ENCODE measurements around the gene DNLZ. TPM values are rescaled to one million over a fixed set of nuclear protein-coding genes. Genes with fewer than 3 reads are reported as not detected.

DNLZ gene
- polyA plus RNA-seq, 2 of the 4 experiments (the other 2 are of a cell fraction): 8.0 to 19.9 TPM

DNA sequence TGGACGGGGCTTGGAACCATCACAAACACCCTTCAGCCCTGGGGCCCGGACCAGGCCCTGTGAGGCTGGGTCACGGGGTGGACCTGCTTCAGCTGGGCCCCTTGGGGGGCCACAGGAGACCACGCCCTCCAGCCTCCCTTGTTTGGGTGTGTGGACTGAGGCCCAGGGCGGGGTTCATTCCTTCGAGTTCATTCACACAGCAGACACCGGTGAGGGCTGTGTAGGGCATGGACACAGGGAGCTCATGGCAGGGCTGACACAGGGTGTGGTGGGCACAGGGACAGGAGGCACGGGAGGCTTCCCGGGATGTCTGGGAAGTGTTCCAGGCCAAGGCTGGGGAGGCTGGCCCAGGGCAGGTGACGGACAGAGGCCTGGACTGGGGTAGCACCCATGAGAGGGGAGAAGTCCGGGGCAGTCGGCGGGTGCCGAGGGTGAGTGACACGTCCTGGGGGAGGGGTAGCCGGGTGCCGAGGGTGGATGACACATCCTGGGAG lies 8.9 kb downstream of the DNLZ start:
- Histone ChIP-seq H3K4me3 (no peak overlapping the region), H3K4me2 (peak overlapping the region; percentile 66)
- POLR2A ChIA-PET: interaction anchor here (1.8 kb wide), 1 partner anchor 9 kb away, joined by 25 read pairs; the partner anchor contains the start of gene DNLZ

DNA sequence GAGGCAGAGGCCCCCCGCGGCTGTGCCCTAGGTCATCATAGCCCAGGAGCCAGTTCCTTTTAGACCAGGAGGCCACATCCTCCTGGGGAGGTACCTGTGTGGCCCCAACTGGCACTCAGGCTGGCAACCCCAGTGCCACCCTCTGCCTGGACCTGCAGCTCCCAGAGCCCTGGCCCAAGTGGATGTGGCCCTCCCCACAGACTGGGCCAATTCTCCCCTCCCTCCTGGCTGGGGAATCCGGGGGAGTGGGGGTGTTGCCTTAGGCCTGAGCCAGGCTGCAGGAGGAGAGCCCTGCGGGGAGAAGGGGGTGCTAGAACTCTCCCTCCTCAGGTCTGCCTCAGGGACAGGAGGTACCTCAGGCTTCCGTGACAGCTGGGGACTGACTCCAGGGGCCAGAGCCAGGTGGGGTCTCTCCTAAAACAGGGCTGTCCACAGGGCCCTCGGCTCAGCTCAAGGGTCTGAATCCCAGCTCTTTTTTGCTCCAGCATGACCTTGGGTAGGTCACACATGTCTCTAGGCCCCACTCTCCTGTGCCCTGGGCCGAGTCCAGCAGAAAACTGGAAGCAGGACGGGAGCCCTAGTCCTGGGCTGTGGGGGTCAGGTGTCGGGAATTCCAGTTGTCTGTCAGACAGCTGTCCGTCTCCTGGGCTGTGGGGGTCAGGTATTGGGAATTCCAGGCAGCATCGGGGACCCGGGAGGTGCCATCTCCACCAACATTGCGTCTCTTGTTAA lies 9.6 kb downstream of the DNLZ start:
- Histone ChIP-seq H3K4me3 (no peak overlapping the region), H3K4me2 (no peak overlapping the region; the same call in 2 of the 3 replicates), H3K27ac (peak overlapping the region in 1 of 2 experiments; percentile 66; a peak in 3 of 6 replicates), H3K4me1 (peaks cover 27% of the 10 kb centered on the region), H3K9me3 (no peaks in the 10 kb centered on the region)
- ATAC-seq: peak; percentile 5 to 11; a peak in 4 of 6 replicates
- CTCF ChIA-PET: interaction anchor here (1.2 to 3.2 kb wide), 5 partner anchors 8 to 47 kb away, joined by 3 to 15 read pairs (median 6); partner anchors contain the start of gene DNLZ
- no peak for DNase-seq (ENCODE audit: low read depth in 1 of 2, low spot score in 1 of 2)
- WGBS (ENCODE audit: missing lambda C conversion rate): 86% methylated on average over 8 of the region's 13 CpGs
- POLR2A ChIA-PET: interaction anchor here (1.8 kb wide), 1 partner anchor 9 kb away, joined by 25 read pairs; the partner anchor contains the start of gene DNLZ
- no peak for TF ChIP-seq CHD2 (IDR thresholded peaks at IDR 0.05; ENCODE audit: low read length, partially characterized antibody)
- TF ChIP-seq, protein P1, sequence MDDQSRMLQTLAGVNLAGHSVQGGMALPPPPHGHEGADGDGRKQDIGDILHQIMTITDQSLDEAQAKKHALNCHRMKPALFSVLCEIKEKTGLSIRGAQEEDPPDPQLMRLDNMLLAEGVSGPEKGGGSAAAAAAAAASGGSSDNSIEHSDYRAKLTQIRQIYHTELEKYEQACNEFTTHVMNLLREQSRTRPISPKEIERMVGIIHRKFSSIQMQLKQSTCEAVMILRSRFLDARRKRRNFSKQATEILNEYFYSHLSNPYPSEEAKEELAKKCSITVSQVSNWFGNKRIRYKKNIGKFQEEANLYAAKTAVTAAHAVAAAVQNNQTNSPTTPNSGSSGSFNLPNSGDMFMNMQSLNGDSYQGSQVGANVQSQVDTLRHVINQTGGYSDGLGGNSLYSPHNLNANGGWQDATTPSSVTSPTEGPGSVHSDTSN (IDR thresholded peaks at IDR 0.05): no peak; the same call in 1 of the 2 replicates
- no peak for TF ChIP-seq USF2 (IDR thresholded peaks at IDR 0.05)
- TF ChIP-seq, protein P2, sequence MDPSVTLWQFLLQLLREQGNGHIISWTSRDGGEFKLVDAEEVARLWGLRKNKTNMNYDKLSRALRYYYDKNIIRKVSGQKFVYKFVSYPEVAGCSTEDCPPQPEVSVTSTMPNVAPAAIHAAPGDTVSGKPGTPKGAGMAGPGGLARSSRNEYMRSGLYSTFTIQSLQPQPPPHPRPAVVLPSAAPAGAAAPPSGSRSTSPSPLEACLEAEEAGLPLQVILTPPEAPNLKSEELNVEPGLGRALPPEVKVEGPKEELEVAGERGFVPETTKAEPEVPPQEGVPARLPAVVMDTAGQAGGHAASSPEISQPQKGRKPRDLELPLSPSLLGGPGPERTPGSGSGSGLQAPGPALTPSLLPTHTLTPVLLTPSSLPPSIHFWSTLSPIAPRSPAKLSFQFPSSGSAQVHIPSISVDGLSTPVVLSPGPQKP (IDR thresholded peaks at IDR 0.05; ENCODE audit: low read depth, low read length): no peak
- no peak for TF ChIP-seq RNF2 (IDR thresholded peaks at IDR 0.05; ENCODE audit: borderline replicate concordance, low read depth)
- TF ChIP-seq ESRRA (IDR thresholded peaks at IDR 0.05; ENCODE audit: borderline replicate concordance, low read length): no peak
- no peak for TF ChIP-seq BHLHE40 (IDR thresholded peaks at IDR 0.05; ENCODE audit: low read depth, low read length)
- no peak for TF ChIP-seq HOXB13 (CRISPR knock-in tag; IDR thresholded peaks at IDR 0.05; ENCODE audit: low read depth)
- no peak for FAIRE-seq

More for the DNA sequence above, 8.9 kb downstream of the DNLZ start:
- Histone ChIP-seq H3K27ac (peak overlapping the region in 1 of 2 experiments; percentile 66; a peak in 3 of 6 replicates), H3K9me3 (no peaks in the 10 kb centered on the region), H3K4me1 (peaks cover 27% of the 10 kb centered on the region)
- DNase-seq (ENCODE audit: low read depth in 1 of 2, low spot score in 1 of 2) (peak; percentile 23 to 52), FAIRE-seq (no peak), ATAC-seq (peak; percentile 12 to 51; a peak in 5 of 6 replicates)
- CTCF ChIA-PET: interaction anchor here (1.2 to 3.2 kb wide), 6 partner anchors 9 to 135 kb away, joined by 3 to 15 read pairs (median 6); partner anchors contain the start of gene DNLZ
- no peak for TF ChIP-seq NPAS2 (CRISPR knock-in tag; IDR thresholded peaks at IDR 0.05; ENCODE audit: borderline replicate concordance)
- no peak for TF ChIP-seq CEBPB (IDR thresholded peaks at IDR 0.05)
- TF ChIP-seq ZFP36 (IDR thresholded peaks at IDR 0.05; ENCODE audit: borderline replicate concordance, partially characterized antibody): no peak
- no peak for TF ChIP-seq ZC3H11A (IDR thresholded peaks at IDR 0.05)
- no peak for TF ChIP-seq KDM5A (IDR thresholded peaks at IDR 0.05)
- TF ChIP-seq USF2 (IDR thresholded peaks at IDR 0.05): no peak
- TF ChIP-seq, protein P3, sequence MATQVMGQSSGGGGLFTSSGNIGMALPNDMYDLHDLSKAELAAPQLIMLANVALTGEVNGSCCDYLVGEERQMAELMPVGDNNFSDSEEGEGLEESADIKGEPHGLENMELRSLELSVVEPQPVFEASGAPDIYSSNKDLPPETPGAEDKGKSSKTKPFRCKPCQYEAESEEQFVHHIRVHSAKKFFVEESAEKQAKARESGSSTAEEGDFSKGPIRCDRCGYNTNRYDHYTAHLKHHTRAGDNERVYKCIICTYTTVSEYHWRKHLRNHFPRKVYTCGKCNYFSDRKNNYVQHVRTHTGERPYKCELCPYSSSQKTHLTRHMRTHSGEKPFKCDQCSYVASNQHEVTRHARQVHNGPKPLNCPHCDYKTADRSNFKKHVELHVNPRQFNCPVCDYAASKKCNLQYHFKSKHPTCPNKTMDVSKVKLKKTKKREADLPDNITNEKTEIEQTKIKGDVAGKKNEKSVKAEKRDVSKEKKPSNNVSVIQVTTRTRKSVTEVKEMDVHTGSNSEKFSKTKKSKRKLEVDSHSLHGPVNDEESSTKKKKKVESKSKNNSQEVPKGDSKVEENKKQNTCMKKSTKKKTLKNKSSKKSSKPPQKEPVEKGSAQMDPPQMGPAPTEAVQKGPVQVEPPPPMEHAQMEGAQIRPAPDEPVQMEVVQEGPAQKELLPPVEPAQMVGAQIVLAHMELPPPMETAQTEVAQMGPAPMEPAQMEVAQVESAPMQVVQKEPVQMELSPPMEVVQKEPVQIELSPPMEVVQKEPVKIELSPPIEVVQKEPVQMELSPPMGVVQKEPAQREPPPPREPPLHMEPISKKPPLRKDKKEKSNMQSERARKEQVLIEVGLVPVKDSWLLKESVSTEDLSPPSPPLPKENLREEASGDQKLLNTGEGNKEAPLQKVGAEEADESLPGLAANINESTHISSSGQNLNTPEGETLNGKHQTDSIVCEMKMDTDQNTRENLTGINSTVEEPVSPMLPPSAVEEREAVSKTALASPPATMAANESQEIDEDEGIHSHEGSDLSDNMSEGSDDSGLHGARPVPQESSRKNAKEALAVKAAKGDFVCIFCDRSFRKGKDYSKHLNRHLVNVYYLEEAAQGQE (IDR thresholded peaks at IDR 0.05): no peak
- TF ChIP-seq GATA3 (IDR thresholded peaks at IDR 0.05; ENCODE audit: borderline replicate concordance): no peak
- no peak for TF ChIP-seq RNF2 (IDR thresholded peaks at IDR 0.05; ENCODE audit: borderline replicate concordance, low read depth)
- TF ChIP-seq POLR2AphosphoS2 (conservative IDR thresholded peaks at IDR 0.05; ENCODE audit: low read length): no peak
- no peak for TF ChIP-seq MAX (IDR thresholded peaks at IDR 0.05)
- TF ChIP-seq RFX5 (IDR thresholded peaks at IDR 0.05): no peak
- no peak for TF ChIP-seq EHF (CRISPR knock-in tag; IDR thresholded peaks at IDR 0.05)
- TF ChIP-seq EHMT2 (IDR thresholded peaks at IDR 0.05; ENCODE audit: low read depth): no peak
- no peak for TF ChIP-seq HMGXB4 (CRISPR knock-in tag; IDR thresholded peaks at IDR 0.05; ENCODE audit: borderline replicate concordance)
- 13% methylated on average over 7 of the region's 17 CpGs for WGBS (ENCODE audit: missing lambda C conversion rate)

All from A549 (cell line).